Nucleus accumbens (tissue), 56 donors: ENCODE measurements around the gene HINFP.

Experiments used
- DNase-seq, 56 donors: peaks; one replicate each; lab custom pipeline; 2025; lab: John Stamatoyannopoulos, UW

Gene HINFP, protein sequence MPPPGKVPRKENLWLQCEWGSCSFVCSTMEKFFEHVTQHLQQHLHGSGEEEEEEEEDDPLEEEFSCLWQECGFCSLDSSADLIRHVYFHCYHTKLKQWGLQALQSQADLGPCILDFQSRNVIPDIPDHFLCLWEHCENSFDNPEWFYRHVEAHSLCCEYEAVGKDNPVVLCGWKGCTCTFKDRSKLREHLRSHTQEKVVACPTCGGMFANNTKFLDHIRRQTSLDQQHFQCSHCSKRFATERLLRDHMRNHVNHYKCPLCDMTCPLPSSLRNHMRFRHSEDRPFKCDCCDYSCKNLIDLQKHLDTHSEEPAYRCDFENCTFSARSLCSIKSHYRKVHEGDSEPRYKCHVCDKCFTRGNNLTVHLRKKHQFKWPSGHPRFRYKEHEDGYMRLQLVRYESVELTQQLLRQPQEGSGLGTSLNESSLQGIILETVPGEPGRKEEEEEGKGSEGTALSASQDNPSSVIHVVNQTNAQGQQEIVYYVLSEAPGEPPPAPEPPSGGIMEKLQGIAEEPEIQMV

DNA sequence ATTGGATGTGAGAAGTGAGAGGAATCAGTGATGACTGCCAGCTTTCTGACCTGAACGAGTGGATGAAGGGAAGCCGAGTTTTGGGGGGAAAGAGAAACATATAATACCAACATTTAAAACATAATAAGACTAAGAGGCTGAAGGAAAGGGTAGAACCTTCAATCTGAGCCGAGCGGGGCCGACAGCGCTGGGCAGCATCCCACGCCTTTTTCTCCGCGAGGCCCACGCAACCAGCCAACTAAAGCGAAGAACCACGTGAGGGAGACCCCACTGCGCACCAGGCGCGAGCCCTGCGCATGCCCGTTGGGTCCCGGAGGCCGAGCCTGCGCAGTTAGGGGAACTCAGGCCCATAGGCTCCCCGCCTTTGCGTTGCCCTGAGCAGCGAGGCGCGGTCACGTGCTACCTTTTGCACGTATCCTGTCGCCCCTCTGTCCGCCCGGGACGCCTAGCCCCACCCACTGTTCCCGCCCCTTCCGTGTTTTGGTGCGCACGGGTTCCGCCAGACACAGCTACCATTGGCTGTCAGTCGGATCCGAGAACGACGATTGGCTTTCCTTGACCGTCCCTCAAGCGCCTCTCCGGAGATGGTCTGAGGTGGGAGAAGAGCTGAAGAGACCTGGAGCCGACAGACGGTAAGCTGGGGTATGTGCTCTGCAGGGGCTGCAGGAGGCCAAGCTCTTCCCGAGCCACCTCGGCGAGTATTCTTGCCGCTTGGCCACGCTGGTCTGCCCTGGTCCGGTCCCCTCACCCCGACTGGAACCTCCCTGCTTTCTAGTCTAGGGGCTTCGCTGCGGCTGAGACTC, at the start of gene HINFP:
Gene HINFP, plus strand, starts transcription at position 573 of the 803 bp plus-strand sequence. CDS start 5,365 bp downstream, outside the sequence.
- peak; percentile 93 to 100 (median 99) for DNase-seq

DNA sequence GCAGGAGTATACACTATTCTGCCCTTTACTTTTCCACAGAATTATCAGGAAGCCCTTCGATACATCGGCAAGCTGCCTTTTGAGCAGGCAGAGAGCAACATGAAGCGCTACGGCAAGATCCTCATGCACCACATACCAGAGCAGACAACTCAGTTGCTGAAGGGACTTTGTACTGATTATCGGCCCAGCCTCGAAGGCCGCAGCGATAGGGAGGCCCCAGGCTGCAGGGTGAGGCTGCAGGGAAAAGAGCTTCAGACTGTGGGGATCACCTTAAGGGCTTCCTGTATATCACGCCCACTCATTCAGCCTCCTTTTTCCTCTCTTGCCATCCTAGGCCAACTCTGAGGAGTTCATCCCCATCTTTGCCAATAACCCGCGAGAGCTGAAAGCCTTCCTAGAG, 43.5 kb upstream of the HINFP start:
- no peak for DNase-seq

DNA sequence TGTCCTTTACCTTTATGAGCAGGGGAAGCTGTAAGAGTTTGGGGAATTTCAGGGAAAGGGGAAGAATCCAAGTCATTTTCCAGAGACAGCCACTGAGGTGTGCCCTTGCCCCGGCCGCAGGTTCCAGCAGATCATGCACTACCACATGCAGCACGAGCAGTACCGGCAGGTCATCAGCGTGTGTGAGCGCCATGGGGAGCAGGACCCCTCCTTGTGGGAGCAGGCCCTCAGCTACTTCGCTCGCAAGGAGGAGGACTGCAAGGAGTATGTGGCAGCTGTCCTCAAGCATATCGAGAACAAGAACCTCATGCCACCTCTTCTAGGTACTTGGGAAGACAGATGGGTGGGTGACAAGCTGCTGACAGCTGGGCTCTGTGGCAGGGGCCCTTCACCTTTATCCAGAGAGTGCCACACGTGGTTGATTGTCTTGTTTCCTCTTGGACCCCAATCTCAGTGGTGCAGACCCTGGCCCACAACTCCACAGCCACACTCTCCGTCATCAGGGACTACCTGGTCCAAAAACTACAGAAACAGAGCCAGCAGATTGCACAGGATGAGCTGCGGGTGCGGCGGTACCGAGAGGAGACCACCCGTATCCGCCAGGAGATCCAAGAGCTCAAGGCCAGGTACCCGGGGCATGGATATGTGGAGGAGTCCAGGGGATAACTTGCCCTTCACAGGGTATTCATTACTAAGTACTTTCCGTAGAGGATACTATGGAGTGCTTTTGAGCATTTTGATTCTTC, 42.5 kb upstream of the HINFP start:
- DNase-seq = no peak

DNA sequence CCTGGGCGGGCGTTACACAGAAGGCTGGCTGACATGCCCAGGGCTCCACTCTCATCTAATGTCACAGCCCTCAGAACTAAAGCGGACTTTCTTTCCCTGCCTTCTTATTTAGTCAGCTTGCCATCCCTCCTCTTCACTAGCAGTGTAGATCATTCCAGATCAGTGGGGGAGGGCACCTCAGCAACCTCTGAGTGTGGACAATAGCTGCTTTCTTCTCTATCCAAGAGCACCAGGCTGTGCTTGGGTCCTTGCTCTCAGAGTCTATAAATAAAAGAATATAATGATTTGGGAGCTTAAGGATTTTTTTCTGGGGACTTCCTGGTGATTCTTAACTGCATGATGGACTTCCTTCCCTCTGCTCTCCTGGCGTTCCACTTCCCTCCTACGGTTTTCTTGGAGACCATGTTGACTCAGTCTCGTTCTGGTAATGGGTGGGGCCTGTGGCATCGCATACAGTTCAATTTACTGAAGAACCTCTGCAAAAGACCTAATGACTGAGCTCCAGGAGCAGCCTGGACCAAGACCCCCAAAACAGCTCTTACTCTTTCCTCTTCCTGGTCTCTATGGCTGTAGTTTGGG, 39.6 kb upstream of the HINFP start:
- DNase-seq = peak in 40 of 56 donors; percentile 7 to 73 (median 49)

DNA sequence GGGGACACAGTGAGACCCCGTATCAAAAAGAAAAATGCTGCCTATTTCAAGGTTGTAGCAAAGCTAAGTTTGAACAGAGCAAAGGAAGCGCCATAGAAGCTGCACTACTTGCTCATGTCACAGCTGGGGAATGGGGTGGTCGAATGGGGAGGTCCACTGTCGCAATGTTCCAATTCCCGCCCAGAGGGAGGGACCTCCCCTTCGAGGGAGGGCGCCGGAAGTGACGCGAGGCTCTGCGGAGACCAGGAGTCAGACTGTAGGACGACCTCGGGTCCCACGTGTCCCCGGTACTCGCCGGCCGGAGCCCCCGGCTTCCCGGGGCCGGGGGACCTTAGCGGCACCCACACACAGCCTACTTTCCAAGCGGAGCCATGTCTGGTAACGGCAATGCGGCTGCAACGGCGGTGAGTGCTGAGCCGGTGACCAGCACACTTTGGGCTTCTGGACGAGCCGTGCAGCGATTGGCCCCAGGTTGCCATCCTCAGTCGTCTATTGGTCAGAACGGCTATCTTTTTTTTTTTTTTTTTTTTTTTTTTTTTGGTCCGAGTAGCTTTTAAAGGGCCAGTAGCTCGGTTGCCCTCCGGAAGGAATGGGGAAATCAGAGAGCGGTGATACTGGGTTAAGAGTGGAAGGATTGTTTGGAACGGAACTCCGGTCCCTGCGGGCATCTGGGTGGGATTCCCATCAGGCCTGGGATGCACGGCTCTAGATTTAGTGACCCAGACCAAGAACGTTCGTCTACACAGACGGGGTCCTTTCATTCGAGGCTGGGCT, 36.5 kb upstream of the HINFP start, which contains the start of gene HMBS:
Gene HMBS, plus strand, starts transcription at position 219 of the 774 bp plus-strand sequence. Its CDS starts 153 bp downstream, at position 372.
- DNase-seq = peak; percentile 61 to 97 (median 92)

DNA sequence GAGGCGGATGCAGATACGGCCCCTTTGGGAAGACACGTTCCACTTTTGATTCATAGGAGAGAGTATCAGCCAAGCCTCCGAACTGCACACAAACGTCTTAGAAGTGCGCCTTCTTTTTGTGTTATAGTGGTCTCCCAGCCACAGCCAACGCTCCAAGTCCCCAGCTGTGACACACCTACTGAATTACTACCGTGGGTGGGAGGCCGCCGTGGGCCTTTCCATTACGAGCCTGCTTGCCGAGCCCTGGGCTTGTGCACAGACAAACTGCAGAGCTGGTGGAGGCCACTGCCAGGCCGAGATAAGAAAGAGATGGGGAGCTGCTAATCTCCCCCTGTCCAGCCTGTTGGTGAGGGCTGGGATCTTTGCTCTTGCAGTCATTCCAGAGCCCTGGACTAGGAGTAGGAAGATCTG, 35.9 kb upstream of the HINFP start:
- DNase-seq = peak in 2 of 56 donors; percentile 37 to 54

DNA sequence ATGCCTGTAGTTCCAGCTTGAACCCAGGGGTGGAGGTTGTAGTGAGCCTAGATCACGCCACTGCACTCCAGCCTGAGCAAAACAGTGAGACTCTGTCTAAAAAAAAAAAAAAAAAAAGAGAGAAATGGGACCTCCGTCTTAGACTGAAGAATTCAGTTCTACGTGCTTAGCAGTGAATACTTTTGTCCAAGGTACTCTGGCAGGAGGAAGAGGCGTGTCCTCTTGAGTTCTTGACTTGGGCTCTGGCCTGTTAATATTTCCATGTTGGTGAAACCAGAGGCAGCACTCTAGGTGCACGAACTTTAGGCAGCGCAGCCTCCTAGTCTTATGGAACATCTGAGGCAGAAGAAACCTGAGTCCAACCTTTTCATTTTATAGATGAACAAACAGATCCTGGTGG, 34.3 kb upstream of the HINFP start:
- DNase-seq = no peak

DNA sequence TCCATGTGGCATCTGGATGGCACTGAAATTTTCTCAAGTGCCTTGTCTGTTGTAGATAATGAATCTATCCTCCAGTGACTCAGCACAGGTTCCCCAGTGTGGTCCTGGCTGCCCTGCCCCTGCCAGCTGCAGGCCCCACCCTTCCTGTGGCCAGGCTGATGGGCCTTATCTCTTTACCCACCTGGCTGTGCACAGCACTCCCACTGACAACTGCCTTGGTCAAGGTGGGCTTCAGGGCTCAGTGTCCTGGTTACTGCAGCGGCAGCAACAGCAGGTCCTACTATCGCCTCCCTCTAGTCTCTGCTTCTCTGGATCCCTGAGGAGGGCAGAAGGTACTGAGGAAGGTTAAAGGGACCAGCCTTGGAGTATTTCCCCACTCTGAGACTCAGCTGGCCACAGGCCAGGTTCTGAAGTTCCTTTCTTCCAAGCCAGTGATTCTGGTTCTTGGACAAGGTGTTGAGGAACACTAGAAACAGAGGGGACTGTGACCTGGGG, 33.6 kb upstream of the HINFP start:
- DNase-seq = no peak

DNA sequence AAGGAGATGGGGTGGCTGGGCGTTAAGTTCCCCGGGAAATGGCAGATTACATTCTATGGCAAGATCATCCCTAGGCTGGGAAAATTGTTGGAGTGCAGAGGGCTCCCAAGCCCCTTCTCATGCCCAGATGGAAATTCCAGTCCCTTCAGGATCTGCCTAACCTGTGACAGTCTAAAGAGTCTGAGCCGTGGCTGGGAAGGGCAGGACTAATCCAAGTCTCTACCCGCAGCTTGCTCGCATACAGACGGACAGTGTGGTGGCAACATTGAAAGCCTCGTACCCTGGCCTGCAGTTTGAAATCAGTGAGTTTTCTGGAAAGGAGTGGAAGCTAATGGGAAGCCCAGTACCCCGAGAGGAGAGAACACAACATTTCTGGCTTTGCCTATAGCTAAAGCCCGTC, 33.0 kb upstream of the HINFP start:
- DNase-seq = no peak

DNA sequence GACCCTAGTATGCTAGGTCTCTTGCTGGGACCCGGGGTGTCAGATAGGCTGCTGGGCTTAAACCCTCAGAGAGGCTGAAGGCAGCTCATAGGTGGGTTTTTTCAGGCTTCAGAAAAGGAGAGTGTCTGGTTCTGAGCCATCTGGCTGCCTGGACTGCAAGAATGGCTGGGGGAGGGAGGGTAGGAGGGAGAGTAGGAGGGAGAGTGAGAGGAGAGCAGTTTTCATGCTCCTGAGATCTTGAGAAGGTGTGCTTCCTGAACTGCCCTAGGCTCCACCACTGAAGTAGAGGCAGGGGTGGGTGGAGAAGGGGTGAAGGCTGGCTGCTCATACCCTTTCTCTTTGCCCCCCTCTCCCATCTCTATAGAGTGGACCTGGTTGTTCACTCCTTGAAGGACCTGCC, 32.1 kb upstream of the HINFP start:
- DNase-seq = no peak

DNA sequence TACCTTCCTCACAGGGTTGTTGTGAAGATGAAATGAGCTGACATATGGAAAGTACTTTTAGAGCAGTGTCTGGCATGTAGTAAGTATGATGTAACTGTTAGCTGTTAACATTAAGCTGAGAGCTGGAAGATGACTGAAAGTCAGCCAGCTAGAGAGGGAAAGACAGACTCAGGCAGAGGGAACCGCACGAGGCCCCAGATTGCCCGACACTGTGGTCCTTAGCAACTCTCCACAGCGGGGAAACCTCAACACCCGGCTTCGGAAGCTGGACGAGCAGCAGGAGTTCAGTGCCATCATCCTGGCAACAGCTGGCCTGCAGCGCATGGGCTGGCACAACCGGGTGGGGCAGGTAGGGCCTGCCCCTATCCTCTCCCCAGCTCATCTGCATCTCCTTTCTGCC, 30.2 kb upstream of the HINFP start:
- no peak for DNase-seq

DNA sequence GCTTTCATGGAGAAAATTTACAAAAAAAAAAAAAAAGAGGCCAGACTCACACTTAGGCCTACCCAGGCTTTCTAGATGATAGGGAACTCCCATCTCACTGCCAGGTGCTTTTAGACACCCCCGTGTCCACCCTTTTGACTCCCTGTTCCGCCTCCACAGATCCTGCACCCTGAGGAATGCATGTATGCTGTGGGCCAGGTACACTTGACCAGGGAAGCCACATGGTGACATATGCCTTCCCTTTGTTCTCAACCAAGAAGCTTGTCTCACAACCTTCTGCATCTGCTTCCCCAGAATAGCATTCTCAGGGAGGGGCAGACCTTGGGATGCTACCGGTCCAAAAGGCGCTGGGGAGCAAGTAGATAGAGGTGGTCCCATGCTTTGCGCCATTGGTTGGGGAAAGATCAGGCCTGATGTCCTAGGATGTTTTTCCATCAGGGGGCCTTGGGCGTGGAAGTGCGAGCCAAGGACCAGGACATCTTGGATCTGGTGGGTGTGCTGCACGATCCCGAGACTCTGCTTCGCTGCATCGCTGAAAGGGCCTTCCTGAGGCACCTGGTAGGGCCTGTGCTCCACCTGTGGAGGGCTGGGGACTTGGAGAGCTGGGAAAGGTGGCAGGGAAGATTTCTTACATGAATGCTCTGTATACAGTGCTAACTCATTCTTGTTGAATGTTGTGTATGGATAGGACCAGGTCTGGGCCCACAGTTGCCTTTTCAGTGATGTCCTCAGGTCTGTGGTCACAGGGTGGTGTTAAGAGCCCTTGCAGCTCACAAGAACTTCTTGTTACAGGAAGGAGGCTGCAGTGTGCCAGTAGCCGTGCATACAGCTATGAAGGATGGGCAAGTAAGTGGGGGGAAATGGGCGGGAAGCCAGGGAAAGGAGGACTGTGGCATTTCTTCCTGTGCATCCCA, 29.2 kb upstream of the HINFP start:
- DNase-seq = no peak

DNA sequence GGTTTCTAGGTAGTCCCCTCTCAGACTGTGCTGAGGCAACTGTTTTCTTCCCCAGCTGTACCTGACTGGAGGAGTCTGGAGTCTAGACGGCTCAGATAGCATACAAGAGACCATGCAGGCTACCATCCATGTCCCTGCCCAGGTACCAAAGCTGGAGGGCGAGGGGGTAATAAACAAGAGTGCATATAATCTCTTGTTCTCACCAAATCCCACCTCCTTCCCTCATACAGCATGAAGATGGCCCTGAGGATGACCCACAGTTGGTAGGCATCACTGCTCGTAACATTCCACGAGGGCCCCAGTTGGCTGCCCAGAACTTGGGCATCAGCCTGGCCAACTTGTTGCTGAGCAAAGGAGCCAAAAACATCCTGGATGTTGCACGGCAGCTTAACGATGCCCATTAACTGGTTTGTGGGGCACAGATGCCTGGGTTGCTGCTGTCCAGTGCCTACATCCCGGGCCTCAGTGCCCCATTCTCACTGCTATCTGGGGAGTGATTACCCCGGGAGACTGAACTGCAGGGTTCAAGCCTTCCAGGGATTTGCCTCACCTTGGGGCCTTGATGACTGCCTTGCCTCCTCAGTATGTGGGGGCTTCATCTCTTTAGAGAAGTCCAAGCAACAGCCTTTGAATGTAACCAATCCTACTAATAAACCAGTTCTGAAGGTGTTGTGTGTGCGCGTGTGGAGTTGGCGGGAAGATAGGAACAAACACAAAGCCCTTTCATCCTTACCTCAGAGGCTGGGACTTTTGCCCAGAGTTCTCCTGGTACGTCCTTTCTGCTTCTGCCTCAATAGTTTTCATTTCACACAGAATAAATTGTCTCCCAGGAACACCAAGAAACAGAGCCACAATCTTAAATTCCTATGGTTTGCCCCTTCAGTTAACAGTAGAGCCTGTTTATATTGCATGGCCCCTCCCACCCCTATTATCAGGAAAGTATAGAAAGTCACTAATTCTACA, 28.2 kb upstream of the HINFP start:
- DNase-seq = peak in 2 of 56 donors; percentile 7 to 10

DNA sequence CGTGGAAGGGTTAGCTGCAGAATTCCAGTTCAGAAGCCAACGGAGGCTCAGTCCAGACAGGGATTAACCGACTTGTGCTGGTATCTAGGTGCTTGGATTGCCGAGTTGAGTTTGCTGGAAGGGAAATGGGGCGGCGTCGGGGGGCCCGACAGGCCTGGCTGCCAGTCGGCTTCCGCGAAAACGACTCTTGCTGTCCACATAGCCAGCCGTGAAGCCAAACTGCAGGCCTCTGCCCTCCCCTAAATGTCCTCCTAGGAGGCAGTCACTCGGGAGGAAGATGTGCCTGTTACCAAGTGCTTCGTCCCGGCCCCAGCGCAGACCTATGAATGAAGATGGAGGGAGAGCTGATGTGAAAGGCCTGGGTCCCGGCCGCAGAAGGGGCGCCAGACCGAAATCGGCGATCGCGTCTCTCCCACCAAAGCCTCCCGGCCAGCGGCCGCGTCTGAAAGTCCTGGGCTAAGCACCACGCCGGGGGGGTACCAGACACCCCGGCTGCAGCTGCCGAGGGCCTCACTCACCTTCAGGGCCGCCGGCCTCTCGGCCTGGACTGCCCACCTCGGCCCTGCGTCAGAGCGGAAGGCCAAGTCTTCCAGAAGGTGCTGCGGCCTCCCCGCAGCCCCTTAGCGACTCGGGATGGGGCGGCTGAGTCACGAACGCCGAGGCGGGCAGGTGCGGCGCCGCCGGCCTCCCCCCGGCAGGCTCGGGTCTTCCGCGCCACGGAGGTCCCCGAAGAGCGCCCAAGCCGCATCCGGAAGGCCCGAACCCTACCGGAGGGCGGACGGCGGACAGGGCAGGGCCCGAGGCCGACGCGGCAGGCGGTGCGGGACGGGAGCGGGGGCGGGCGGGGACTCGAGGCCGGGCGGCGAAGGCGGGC, 27.2 kb upstream of the HINFP start:
- DNase-seq = peak in 16 of 56 donors; percentile 18 to 77 (median 43)

DNA sequence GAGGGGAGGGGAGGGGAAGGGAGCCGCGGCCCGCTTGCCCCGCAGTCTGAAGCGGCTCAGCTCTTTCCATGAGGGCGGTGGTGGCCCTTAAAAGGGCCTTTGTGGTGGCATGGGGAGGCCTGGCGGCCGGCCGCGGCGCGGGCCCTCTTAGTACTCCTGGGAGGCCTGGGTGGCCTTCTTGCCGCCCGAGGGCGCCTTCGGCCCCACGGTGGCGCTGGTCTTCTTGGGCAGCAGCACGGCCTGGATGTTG, 26.6 kb upstream of the HINFP start:
- DNase-seq = peak in 30 of 56 donors; percentile 33 to 88 (median 77)
